Calu3 (cell line): ENCODE measurements around the gene TBC1D21. TPM values are rescaled to one million over a fixed set of nuclear protein-coding genes. Genes with fewer than 3 reads are reported as not detected.

Experiments used
- BruUV-seq: library from RNA; stranded (reverse); fragments of 400-500 nt; replicated peaks from 2 replicates; lab custom pipeline; 2021; lab: Mats Ljungman, UMichigan
- CTCF ChIA-PET: fragments of 300-600 bp; sonication (Branson Sonifier 250); formaldehyde crosslinking; loops from one replicate; lab custom pipeline; 2022; ENCODE audit warnings: antibody characterized with exemption; lab: Charles Lee
- DNase-seq: peaks from one replicate; pipeline ENCODE4 v3.0.0; 2022
- H3K27ac Mint-ChIP-seq: one replicate; pipeline ENCODE4 v1.8.0; 2022; ENCODE audit warnings: mixed read lengths; ENCODE audit not compliant: unreplicated experiment
- H3K27me3 Mint-ChIP-seq: one replicate; pipeline ENCODE4 v1.8.0; 2022; ENCODE audit warnings: mixed read lengths; ENCODE audit not compliant: unreplicated experiment
- H3K36me3 Mint-ChIP-seq: one replicate; pipeline ENCODE4 v1.8.0; 2022; ENCODE audit warnings: mild to moderate bottlenecking, moderate library complexity, mixed read lengths; ENCODE audit not compliant: insufficient read depth, unreplicated experiment
- H3K4me1 Mint-ChIP-seq: one replicate; pipeline ENCODE4 v1.8.0; 2022; ENCODE audit warnings: mild to moderate bottlenecking, low read depth, mixed read lengths; ENCODE audit not compliant: unreplicated experiment
- H3K4me3 Mint-ChIP-seq: one replicate; pipeline ENCODE4 v1.8.0; 2022; ENCODE audit warnings: mild to moderate bottlenecking, low read depth, moderate library complexity, mixed read lengths; ENCODE audit not compliant: unreplicated experiment
- H3K9me3 Mint-ChIP-seq: one replicate; pipeline ENCODE4 v1.8.0; 2022; ENCODE audit warnings: low read depth, mixed read lengths; ENCODE audit not compliant: unreplicated experiment
- CTCF ChIP-seq: fragments of 200-600 bp; IDR thresholded peaks from one replicate; pipeline ENCODE4 v1.8.0; 2022; ENCODE audit warnings: antibody characterized with exemption; ENCODE audit not compliant: unreplicated experiment
- intact Hi-C: fragments of 100-400 bp; cut with micrococcal nuclease; formaldehyde crosslinking; loops from one replicate; pipeline ENCODE4 v1.10.0; 2022; ENCODE audit not compliant: unreplicated experiment
- total RNA-seq: library from RNA; stranded (reverse); gene quantifications from 2 replicates; pipeline ENCODE4 v1.2.3, GENCODE V29; 2022

Gene TBC1D21
- total RNA-seq, 1 experiment from 2014 or later, result not detected

- Mint-ChIP-seq H3K27me3 (peaks cover 90% of the 10 kb centered on the region), H3K4me1 (no peaks in the 10 kb centered on the region), H3K27ac (no peak overlapping the region), H3K36me3 (no peaks in the 10 kb centered on the region), H3K9me3 (no peaks in the 10 kb centered on the region), H3K4me3 (no peak overlapping the region)
- intact Hi-C loops, result no loop called here
- BruUV-seq, result no TSS peak
- CTCF ChIA-PET, result interaction anchor here (0.5 to 2.1 kb wide), 2 partner anchors 11 to 531 kb away, joined by 4 to 5 read pairs; no protein-coding TSS in a partner anchor
- no peak for TF ChIP-seq CTCF
- no peak for DNase-seq
Measured at GRCh38 chr15:73858062-73858461, 15.3 kb upstream of the TBC1D21 start.

- intact Hi-C loops, result no loop called here
- no TSS peak for BruUV-seq
- H3K27ac Mint-ChIP-seq, result no peak overlapping the region
- no peak for TF ChIP-seq CTCF
- H3K9me3 Mint-ChIP-seq, result no peaks in the 10 kb centered on the region
- H3K4me1 Mint-ChIP-seq, result no peaks in the 10 kb centered on the region
- no peaks in the 10 kb centered on the region for H3K36me3 Mint-ChIP-seq
- H3K27me3 Mint-ChIP-seq, result peaks cover 90% of the 10 kb centered on the region
- H3K4me3 Mint-ChIP-seq, result no peak overlapping the region
- CTCF ChIA-PET, result no interaction called here
- no peak for DNase-seq
Measured at GRCh38 chr15:73862276-73862675, 11.1 kb upstream of the TBC1D21 start.

- H3K36me3 Mint-ChIP-seq, result no peaks in the 10 kb centered on the region
- TF ChIP-seq CTCF, result no peak
- no peak for DNase-seq
- no peaks in the 10 kb centered on the region for H3K4me1 Mint-ChIP-seq
- H3K4me3 Mint-ChIP-seq, result no peak overlapping the region
- CTCF ChIA-PET, result interaction anchor here (2.4 kb wide), 1 partner anchor 8 kb away, joined by 6 read pairs; no protein-coding TSS in a partner anchor
- intact Hi-C loops, result no loop called here
- BruUV-seq, result no TSS peak
- peaks cover 90% of the 10 kb centered on the region for H3K27me3 Mint-ChIP-seq
- no peak overlapping the region for H3K27ac Mint-ChIP-seq
- no peaks in the 10 kb centered on the region for H3K9me3 Mint-ChIP-seq
Measured at GRCh38 chr15:73865379-73865778, 8.0 kb upstream of the TBC1D21 start.

GRCh38 chr15:73865904-73866303, 7.5 kb upstream of the TBC1D21 start:
- Mint-ChIP-seq H3K27me3 (peaks cover 90% of the 10 kb centered on the region), H3K36me3 (no peaks in the 10 kb centered on the region), H3K4me3 (no peak overlapping the region), H3K27ac (no peak overlapping the region), H3K9me3 (no peaks in the 10 kb centered on the region), H3K4me1 (peaks cover 4% of the 10 kb centered on the region)
- intact Hi-C loops, result no loop called here
- no TSS peak for BruUV-seq
- no peak for TF ChIP-seq CTCF
- no peak for DNase-seq
- CTCF ChIA-PET, result interaction anchor here (2.4 kb wide), 1 partner anchor 9 kb away, joined by 6 read pairs; no protein-coding TSS in a partner anchor
